ENCODE measurements around the gene ARHGEF17.

ARHGEF17 gene

GRCh38 chr11:73356979-73357860 is 49.1 kb downstream of the ARHGEF17 start:
- no peak for DNase-seq (ENCODE audit: low read depth, low spot score)

GRCh38 chr11:73358071-73358470 is 50.0 kb downstream of the ARHGEF17 start:
- no peak for DNase-seq (ENCODE audit: low read depth, low spot score)

GRCh38 chr11:73359341-73359740 is 51.3 kb downstream of the ARHGEF17 start:
- DNase-seq (ENCODE audit: low read depth, low spot score): no peak

- peak; percentile 66 for DNase-seq (ENCODE audit: low read depth, low spot score)
Observed at GRCh38 chr11:73359930-73360742, 52.1 kb downstream of the ARHGEF17 start.

GRCh38 chr11:73360743-73361369 is 52.8 kb downstream of the ARHGEF17 start:
- no peak for DNase-seq (ENCODE audit: low read depth, low spot score)

- DNase-seq (ENCODE audit: low read depth, low spot score): no peak
Observed at GRCh38 chr11:73361953-73362776, 54.1 kb downstream of the ARHGEF17 start.

- DNase-seq (ENCODE audit: low read depth, low spot score): no peak
Observed at GRCh38 chr11:73363147-73363546, 55.1 kb downstream of the ARHGEF17 start.

GRCh38 chr11:73365352-73366264 is 57.5 kb downstream of the ARHGEF17 start:
- no peak for DNase-seq (ENCODE audit: low read depth, low spot score)

GRCh38 chr11:73366265-73366610 is 58.2 kb downstream of the ARHGEF17 start:
- DNase-seq (ENCODE audit: low read depth, low spot score): no peak

GRCh38 chr11:73366953-73367352 is 58.9 kb downstream of the ARHGEF17 start:
- no peak for DNase-seq (ENCODE audit: low read depth, low spot score)

- no peak for DNase-seq (ENCODE audit: low read depth, low spot score)
Observed at GRCh38 chr11:73367482-73368024, 59.5 kb downstream of the ARHGEF17 start.

- DNase-seq (ENCODE audit: low read depth, low spot score): peak; percentile 44
Observed at GRCh38 chr11:73372375-73372993, 64.4 kb downstream of the ARHGEF17 start.

GRCh38 chr11:73374151-73374550 is 66.1 kb downstream of the ARHGEF17 start:
- DNase-seq (ENCODE audit: low read depth, low spot score): no peak

GRCh38 chr11:73375830-73376159 is 67.7 kb downstream of the ARHGEF17 start:
- no peak for DNase-seq (ENCODE audit: low read depth, low spot score)

- DNase-seq (ENCODE audit: low read depth, low spot score): peak; percentile 98
Observed at GRCh38 chr11:73376160-73376802, 68.2 kb downstream of the ARHGEF17 start, which contains the start of gene RELT. RELT (plus strand) TSS chr11:73376399; CDS start chr11:73389137, 12,738 bp downstream.

GRCh38 chr11:73376803-73377629 is 68.9 kb downstream of the ARHGEF17 start:
- peak; percentile 62 for DNase-seq (ENCODE audit: low read depth, low spot score)

GRCh38 chr11:73379189-73379880 is 71.3 kb downstream of the ARHGEF17 start:
- DNase-seq (ENCODE audit: low read depth, low spot score): no peak

- DNase-seq (ENCODE audit: low read depth, low spot score): no peak
Observed at GRCh38 chr11:73380331-73380730, 72.3 kb downstream of the ARHGEF17 start.
